CD14-positive monocyte (primary cell): Measurements from ENCODE around the gene FAF1. TPM values are rescaled to one million over a fixed set of nuclear protein-coding genes. Genes with fewer than 3 reads are reported as not detected.

Experiments
- DNase-seq, 3 donors: peaks; one replicate each; pipeline ENCODE4 v3.0.0-alpha.2; 2011 to 2022
- H2AFZ ChIP-seq: 2 replicates; pipeline ENCODE4 v1.6.0; 2012; ENCODE audit warnings: mild to moderate bottlenecking, low read depth, low read length, inconsistent platforms; ENCODE audit not compliant: insufficient read depth, poor library complexity, severe bottlenecking
- H3K27ac ChIP-seq, 2 donors: 1 replicate in 1 of 2; 2 replicates in 1 of 2; pipeline ENCODE4 v1.5.1; 2012 to 2013; ENCODE audit warnings: low read length in 2 of 2, control low read depth in 1 of 2, inconsistent platforms in 1 of 2, low read depth in 1 of 2, mild to moderate bottlenecking in 1 of 2
- H3K27me3 ChIP-seq, 2 donors: one replicate each; pipeline versions ENCODE4 v1.6.0 to v1.6.1; 2011 to 2013; ENCODE audit warnings: low read length in 2 of 2; ENCODE audit not compliant: control insufficient read depth in 2 of 2, insufficient read depth in 2 of 2
- H3K36me3 ChIP-seq, 2 donors: replicated peaks in 1 of 2; 1 replicate in 1 of 2; 2 replicates in 1 of 2; pipeline versions ENCODE4 v1.5.1 to v1.6.1; 2012 to 2013; ENCODE audit warnings: low read length in 2 of 2, control low read depth in 1 of 2, inconsistent platforms in 1 of 2, mild to moderate bottlenecking in 1 of 2; ENCODE audit not compliant: insufficient read depth in 2 of 2, control insufficient read depth in 1 of 2
- H3K4me1 ChIP-seq, 2 donors: 1 replicate in 1 of 2; 2 replicates in 1 of 2; pipeline versions ENCODE4 v1.5.1 to v1.6.1; 2012 to 2013; ENCODE audit warnings: low read length in 2 of 2, control low read depth in 1 of 2, inconsistent platforms in 1 of 2, mild to moderate bottlenecking in 1 of 2, moderate library complexity in 1 of 2; ENCODE audit not compliant: insufficient read depth in 2 of 2, control insufficient read depth in 1 of 2
- H3K4me2 ChIP-seq: replicated peaks from 2 replicates; pipeline ENCODE3; 2012; ENCODE audit warnings: low read length, moderate library complexity, mild to moderate bottlenecking; ENCODE audit not compliant: poor library complexity, severe bottlenecking; ENCODE audit errors: extremely low read depth
- H3K4me3 ChIP-seq, 3 experiments: fragments of 200-600 bp in 1 of 3; sonication (generic) in 1 of 3; replicated peaks in 1 of 3; 1 replicate in 2 of 3; 2 replicates in 1 of 3; pipeline ENCODE4 v1.5.1; 2011 to 2013; ENCODE audit warnings: low read length in 3 of 3, mild to moderate bottlenecking in 3 of 3, control low read depth in 2 of 3, low read depth in 2 of 3, inconsistent platforms in 1 of 3, moderate library complexity in 1 of 3
- H3K79me2 ChIP-seq: 2 replicates; pipeline ENCODE4 v1.6.0; 2012; ENCODE audit warnings: mild to moderate bottlenecking, control low read depth, inconsistent platforms, low read length, moderate library complexity; ENCODE audit not compliant: insufficient read depth
- H3K9ac ChIP-seq: 2 replicates; pipeline ENCODE4 v1.6.0; 2017; ENCODE audit warnings: low read length, mild to moderate bottlenecking; ENCODE audit not compliant: insufficient read depth, poor library complexity, severe bottlenecking
- H3K9me3 ChIP-seq, 2 donors: replicated peaks in 1 of 2; 1 replicate in 1 of 2; 2 replicates in 1 of 2; pipeline versions ENCODE4 v1.5.1 to v1.6.1; 2012 to 2013; ENCODE audit warnings: low read length in 2 of 2, control low read depth in 1 of 2; ENCODE audit not compliant: control insufficient read depth in 1 of 2, insufficient read depth in 1 of 2
- H4K20me1 ChIP-seq: 2 replicates; pipeline ENCODE4 v1.6.0; 2012; ENCODE audit warnings: mild to moderate bottlenecking, low read length, control low read depth, moderate library complexity; ENCODE audit not compliant: insufficient read depth
- H3K27ac Mint-ChIP-seq, 7 donors: one replicate each; pipeline ENCODE4 v1.8.0; 2020; ENCODE audit warnings: mild to moderate bottlenecking in 7 of 7, mixed read lengths in 7 of 7, moderate library complexity in 6 of 7, inconsistent platforms in 2 of 7
- H3K27me3 Mint-ChIP-seq, 3 donors: one replicate each; pipeline ENCODE4 v1.8.0; 2021 to 2022; ENCODE audit warnings: low read depth in 3 of 3, mild to moderate bottlenecking in 3 of 3, mixed read lengths in 3 of 3, moderate library complexity in 3 of 3, inconsistent platforms in 1 of 3
- H3K36me3 Mint-ChIP-seq, 2 donors: one replicate each; pipeline ENCODE4 v1.8.0; 2020; ENCODE audit warnings: mixed read lengths in 2 of 2, inconsistent platforms in 1 of 2, mild to moderate bottlenecking in 1 of 2
- H3K4me1 Mint-ChIP-seq: one replicate; pipeline ENCODE4 v1.8.0; 2020; ENCODE audit warnings: mild to moderate bottlenecking, mixed read lengths
- H3K4me3 Mint-ChIP-seq, 2 donors: one replicate each; pipeline ENCODE4 v1.8.0; 2020; ENCODE audit warnings: mild to moderate bottlenecking in 2 of 2, mixed read lengths in 2 of 2, moderate library complexity in 1 of 2
- H3K9me3 Mint-ChIP-seq, 7 donors: one replicate each; pipeline ENCODE4 v1.8.0; 2020 to 2022; ENCODE audit warnings: mixed read lengths in 7 of 7, mild to moderate bottlenecking in 6 of 7, moderate library complexity in 6 of 7, inconsistent platforms in 2 of 7
- WGBS: methylation state at CpG from one replicate; pipeline ENCODE4 v1.1.5; 2013; ENCODE audit warnings: missing lambda C conversion rate; ENCODE audit not compliant: insufficient coverage; 5-methylcytosine and 5-hydroxymethylcytosine counted together
- intact Hi-C, 2 donors: fragments of 100-400 bp; cut with micrococcal nuclease; formaldehyde crosslinking; loops; one replicate each; pipeline versions ENCODE4 v1.15.0 to v1.15.1; 2023
- polyA plus RNA-seq, 3 donors: library from polyadenylated mRNA; depleted of rRNA in 1 of 3; unstranded in 2 of 3; stranded (reverse) in 1 of 3; fragments of 300-500 nt in 2 of 3; fragments of >200 nt in 1 of 3; fragmentation: Illumina TruSeq in 2 of 3; gene quantifications; 1 replicate in 2 of 3; 2 replicates in 1 of 3; pipeline ENCODE4 v1.2.3, GENCODE V29; 2012 to 2021
- TF ChIP-seq, protein P1 (sequence below): fragments of 200-600 bp; IDR thresholded peaks from one replicate; pipeline ENCODE4 v1.8.0; 2022; ENCODE audit warnings: antibody characterized with exemption, mild to moderate bottlenecking

FAF1 gene
- polyA plus RNA-seq, 3 donors, result 11.4 to 29.6 (median 16.9) TPM

DNA sequence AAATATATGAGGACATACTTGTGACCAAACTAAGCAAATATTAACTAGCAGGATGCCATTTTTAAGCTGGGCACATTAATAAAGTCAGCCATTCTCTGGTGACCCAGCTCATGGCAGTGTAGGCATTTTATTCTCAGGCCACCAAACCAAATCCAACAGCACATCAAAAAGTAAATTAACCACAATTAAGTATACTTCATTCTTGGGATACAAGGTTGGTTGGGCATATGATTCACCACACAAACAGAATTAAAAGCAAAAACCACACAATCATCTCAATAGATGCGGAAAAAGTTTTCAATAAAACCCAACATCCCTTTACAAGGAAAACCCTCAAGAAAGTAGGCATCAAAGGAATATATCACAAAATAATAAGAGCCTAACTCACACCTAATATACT, 101.3 kb downstream of the FAF1 start:
- intact Hi-C loops, result no loop called here
- WGBS, result 100% methylated on average over 1 of the region's 1 CpG
- TF ChIP-seq, protein P1, sequence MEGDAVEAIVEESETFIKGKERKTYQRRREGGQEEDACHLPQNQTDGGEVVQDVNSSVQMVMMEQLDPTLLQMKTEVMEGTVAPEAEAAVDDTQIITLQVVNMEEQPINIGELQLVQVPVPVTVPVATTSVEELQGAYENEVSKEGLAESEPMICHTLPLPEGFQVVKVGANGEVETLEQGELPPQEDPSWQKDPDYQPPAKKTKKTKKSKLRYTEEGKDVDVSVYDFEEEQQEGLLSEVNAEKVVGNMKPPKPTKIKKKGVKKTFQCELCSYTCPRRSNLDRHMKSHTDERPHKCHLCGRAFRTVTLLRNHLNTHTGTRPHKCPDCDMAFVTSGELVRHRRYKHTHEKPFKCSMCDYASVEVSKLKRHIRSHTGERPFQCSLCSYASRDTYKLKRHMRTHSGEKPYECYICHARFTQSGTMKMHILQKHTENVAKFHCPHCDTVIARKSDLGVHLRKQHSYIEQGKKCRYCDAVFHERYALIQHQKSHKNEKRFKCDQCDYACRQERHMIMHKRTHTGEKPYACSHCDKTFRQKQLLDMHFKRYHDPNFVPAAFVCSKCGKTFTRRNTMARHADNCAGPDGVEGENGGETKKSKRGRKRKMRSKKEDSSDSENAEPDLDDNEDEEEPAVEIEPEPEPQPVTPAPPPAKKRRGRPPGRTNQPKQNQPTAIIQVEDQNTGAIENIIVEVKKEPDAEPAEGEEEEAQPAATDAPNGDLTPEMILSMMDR, result no peak

DNA sequence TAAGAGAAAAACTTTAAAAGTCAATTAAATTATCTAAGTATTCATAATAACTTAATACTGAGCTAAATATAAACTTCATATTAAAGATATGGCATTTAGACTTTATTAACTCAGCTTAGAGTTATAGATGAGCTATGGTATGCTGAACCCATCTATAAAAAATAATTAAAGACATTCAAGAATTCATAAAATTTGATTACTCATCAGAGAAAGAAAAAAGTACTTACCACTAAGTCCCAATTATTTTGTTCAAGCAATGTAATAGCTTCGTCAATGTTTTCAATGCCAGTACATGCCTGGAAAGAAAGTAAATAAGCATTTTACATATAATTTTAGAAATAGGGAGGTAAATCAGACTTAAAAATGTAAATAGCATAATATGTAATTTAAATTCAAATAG, 102.4 kb downstream of the FAF1 start:
- peaks cover 7 to 15% of the 10 kb centered on the region in 2 donors for H3K36me3 Mint-ChIP-seq
- Histone ChIP-seq H4K20me1 (no peaks in the 10 kb centered on the region), H3K27ac (no peak overlapping the region), H3K27me3 (no peaks in the 10 kb centered on the region), H3K9ac (no peak overlapping the region), H3K79me2 (peaks cover 33% of the 10 kb centered on the region), H3K4me3 (no peak overlapping the region), H3K36me3 (no peaks in the 10 kb centered on the region), H3K4me1 (no peaks in the 10 kb centered on the region), H2AFZ (no peak overlapping the region), H3K9me3 (peaks cover 0 to 19% of the 10 kb centered on the region in 2 donors), H3K4me2 (no peak overlapping the region)
- no peak overlapping the region for H3K27ac Mint-ChIP-seq
- TF ChIP-seq, protein P1, result no peak
- no peaks in the 10 kb centered on the region for H3K27me3 Mint-ChIP-seq
- no CpG with 5 or more reads among the region's 1 CpG for WGBS
- no peaks in the 10 kb centered on the region for H3K4me1 Mint-ChIP-seq
- intact Hi-C loops, result no loop called here
- peaks cover 12 to 22% (median 18%) of the 10 kb centered on the region in 7 donors for H3K9me3 Mint-ChIP-seq
- no peak overlapping the region for H3K4me3 Mint-ChIP-seq
- DNase-seq, result no peak

More for the DNA sequence above, 101.3 kb downstream of the FAF1 start:
- H3K27me3 Mint-ChIP-seq, result no peaks in the 10 kb centered on the region
- H3K9me3 Mint-ChIP-seq, result peaks cover 16 to 24% (median 21%) of the 10 kb centered on the region in 7 donors
- no peak for DNase-seq
- Histone ChIP-seq H3K36me3 (no peaks in the 10 kb centered on the region), H3K9ac (no peak overlapping the region), H3K4me1 (no peaks in the 10 kb centered on the region), H3K4me2 (no peak overlapping the region), H2AFZ (no peak overlapping the region), H3K27ac (no peak overlapping the region), H3K4me3 (no peak overlapping the region), H3K9me3 (peaks cover 0 to 22% of the 10 kb centered on the region in 2 donors), H3K79me2 (peaks cover 42% of the 10 kb centered on the region), H4K20me1 (no peaks in the 10 kb centered on the region), H3K27me3 (no peaks in the 10 kb centered on the region)
- no peak overlapping the region for H3K4me3 Mint-ChIP-seq
- H3K4me1 Mint-ChIP-seq, result no peaks in the 10 kb centered on the region
- no peak overlapping the region for H3K27ac Mint-ChIP-seq
- H3K36me3 Mint-ChIP-seq, result peaks cover 7 to 15% of the 10 kb centered on the region in 2 donors
